ENCODE data around the gene STARD3NL.

DNA sequence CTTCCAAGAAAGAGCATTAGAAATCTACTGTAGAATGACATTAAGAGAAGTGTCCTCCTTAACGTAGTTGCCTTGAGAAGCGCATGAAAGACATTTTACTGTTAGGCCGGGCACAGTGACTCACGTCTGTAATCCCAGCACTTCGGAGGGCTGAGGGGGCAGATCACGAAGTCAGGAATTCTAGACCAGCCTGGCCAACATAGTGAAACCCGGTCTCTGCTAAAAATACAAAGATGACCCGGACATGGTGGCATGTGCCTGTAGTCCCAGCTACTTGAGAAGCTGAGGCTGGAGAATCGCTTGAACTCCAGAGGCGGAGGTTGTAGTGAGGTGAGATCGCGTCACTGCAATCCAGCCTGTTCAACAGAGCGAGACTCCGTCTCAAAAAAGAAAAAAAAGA is 66.5 kb downstream of the STARD3NL start:
- TF ChIP-seq CTCF (tag by site-specific recombination; IDR thresholded peaks at IDR 0.05) (no peak), ZNF571 (tag by site-specific recombination; IDR thresholded peaks at IDR 0.05) (no peak), YY2 (tag by site-specific recombination; IDR thresholded peaks at IDR 0.05) (no peak), ZNF513 (tag by site-specific recombination; IDR thresholded peaks at IDR 0.05) (no peak), ZBTB7A (tag by site-specific recombination; IDR thresholded peaks at IDR 0.05; ENCODE audit: low read depth) (no peak), ZNF274 (IDR thresholded peaks at IDR 0.05; ENCODE audit: low read length) (no peak), ZNF274 (tag by site-specific recombination; IDR thresholded peaks at IDR 0.05; ENCODE audit: borderline replicate concordance) (no peak), ZNF24 (tag by site-specific recombination; IDR thresholded peaks at IDR 0.05) (no peak), OVOL3 (tag by site-specific recombination; IDR thresholded peaks at IDR 0.05) (no peak), ZNF558 (tag by site-specific recombination; IDR thresholded peaks at IDR 0.05) (no peak), YY1 (tag by site-specific recombination; IDR thresholded peaks at IDR 0.05) (no peak)
- TF ChIP-seq, protein P1, sequence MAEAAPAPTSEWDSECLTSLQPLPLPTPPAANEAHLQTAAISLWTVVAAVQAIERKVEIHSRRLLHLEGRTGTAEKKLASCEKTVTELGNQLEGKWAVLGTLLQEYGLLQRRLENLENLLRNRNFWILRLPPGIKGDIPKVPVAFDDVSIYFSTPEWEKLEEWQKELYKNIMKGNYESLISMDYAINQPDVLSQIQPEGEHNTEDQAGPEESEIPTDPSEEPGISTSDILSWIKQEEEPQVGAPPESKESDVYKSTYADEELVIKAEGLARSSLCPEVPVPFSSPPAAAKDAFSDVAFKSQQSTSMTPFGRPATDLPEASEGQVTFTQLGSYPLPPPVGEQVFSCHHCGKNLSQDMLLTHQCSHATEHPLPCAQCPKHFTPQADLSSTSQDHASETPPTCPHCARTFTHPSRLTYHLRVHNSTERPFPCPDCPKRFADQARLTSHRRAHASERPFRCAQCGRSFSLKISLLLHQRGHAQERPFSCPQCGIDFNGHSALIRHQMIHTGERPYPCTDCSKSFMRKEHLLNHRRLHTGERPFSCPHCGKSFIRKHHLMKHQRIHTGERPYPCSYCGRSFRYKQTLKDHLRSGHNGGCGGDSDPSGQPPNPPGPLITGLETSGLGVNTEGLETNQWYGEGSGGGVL (tag by site-specific recombination; IDR thresholded peaks at IDR 0.05), result no peak
- TF ChIP-seq, protein P2, sequence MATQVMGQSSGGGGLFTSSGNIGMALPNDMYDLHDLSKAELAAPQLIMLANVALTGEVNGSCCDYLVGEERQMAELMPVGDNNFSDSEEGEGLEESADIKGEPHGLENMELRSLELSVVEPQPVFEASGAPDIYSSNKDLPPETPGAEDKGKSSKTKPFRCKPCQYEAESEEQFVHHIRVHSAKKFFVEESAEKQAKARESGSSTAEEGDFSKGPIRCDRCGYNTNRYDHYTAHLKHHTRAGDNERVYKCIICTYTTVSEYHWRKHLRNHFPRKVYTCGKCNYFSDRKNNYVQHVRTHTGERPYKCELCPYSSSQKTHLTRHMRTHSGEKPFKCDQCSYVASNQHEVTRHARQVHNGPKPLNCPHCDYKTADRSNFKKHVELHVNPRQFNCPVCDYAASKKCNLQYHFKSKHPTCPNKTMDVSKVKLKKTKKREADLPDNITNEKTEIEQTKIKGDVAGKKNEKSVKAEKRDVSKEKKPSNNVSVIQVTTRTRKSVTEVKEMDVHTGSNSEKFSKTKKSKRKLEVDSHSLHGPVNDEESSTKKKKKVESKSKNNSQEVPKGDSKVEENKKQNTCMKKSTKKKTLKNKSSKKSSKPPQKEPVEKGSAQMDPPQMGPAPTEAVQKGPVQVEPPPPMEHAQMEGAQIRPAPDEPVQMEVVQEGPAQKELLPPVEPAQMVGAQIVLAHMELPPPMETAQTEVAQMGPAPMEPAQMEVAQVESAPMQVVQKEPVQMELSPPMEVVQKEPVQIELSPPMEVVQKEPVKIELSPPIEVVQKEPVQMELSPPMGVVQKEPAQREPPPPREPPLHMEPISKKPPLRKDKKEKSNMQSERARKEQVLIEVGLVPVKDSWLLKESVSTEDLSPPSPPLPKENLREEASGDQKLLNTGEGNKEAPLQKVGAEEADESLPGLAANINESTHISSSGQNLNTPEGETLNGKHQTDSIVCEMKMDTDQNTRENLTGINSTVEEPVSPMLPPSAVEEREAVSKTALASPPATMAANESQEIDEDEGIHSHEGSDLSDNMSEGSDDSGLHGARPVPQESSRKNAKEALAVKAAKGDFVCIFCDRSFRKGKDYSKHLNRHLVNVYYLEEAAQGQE (tag by site-specific recombination; IDR thresholded peaks at IDR 0.05), result no peak
- TF ChIP-seq, protein P3, sequence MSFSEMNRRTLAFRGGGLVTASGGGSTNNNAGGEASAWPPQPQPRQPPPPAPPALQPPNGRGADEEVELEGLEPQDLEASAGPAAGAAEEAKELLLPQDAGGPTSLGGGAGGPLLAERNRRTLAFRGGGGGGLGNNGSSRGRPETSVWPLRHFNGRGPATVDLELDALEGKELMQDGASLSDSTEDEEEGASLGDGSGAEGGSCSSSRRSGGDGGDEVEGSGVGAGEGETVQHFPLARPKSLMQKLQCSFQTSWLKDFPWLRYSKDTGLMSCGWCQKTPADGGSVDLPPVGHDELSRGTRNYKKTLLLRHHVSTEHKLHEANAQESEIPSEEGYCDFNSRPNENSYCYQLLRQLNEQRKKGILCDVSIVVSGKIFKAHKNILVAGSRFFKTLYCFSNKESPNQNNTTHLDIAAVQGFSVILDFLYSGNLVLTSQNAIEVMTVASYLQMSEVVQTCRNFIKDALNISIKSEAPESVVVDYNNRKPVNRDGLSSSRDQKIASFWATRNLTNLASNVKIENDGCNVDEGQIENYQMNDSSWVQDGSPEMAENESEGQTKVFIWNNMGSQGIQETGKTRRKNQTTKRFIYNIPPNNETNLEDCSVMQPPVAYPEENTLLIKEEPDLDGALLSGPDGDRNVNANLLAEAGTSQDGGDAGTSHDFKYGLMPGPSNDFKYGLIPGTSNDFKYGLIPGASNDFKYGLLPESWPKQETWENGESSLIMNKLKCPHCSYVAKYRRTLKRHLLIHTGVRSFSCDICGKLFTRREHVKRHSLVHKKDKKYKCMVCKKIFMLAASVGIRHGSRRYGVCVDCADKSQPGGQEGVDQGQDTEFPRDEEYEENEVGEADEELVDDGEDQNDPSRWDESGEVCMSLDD (tag by site-specific recombination; IDR thresholded peaks at IDR 0.05), result no peak

Data from HEK293 (cell line).